D341Med (cell line): ENCODE data around the gene AKAP3.
A peak's percentile ranks its signal among the peaks of the same experiment; 100 is the strongest.

Experiments used
- DNase-seq: peaks from one replicate; pipeline ENCODE4 v3.0.0; 2012; ENCODE audit warnings: low spot score

The AKAP3 gene

DNA sequence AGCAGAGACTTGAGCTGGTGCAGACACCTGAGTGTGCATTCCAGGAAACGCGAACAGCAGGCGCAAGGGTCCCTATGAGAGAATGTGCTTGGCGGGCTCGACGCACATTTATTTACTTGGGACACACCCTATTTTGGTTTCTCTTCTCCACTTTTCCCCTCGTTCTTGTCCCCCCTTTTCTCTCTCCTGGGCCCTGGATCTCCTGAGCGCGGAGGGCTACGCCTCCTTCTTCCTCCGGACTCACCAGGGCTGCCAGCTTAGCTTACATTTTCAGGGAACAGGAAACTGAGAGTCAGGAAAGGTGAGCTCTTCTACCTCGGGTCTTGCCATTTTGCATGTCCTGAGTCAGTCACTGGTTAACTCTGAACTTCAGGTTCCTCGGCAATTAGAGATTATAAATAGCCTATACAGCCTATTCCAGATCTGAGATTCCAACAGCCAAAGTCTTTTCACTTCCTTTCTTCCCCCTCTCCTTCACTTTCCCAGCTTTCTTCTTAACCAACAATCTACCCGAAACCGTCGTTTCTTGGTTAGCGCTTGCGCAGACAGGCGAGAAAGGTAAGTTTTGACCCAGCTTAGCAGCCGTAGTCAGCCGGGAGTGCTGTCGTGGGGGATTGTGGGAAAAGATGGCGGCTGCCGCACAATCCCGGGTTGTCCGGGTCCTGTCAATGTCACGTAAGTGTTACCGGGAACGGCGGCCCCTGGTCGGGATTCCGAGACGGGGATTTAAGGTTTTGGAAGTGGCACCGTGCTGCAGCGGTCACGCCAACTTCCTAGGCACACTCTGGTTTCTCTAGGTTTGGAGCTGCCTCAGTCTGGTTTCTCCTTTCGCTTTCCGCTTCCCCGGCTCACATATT is at the start of gene AKAP3, which contains the start of gene NDUFA9:
Gene AKAP3, minus strand, starts transcription at position 551 of the 857 bp plus-strand sequence. CDS start 10,855 bp downstream, outside the sequence.
Gene NDUFA9, plus strand, starts transcription at position 614 of the 857 bp plus-strand sequence. Its CDS starts 13 bp downstream, at position 627.
- peak; percentile 90 for DNase-seq

DNA sequence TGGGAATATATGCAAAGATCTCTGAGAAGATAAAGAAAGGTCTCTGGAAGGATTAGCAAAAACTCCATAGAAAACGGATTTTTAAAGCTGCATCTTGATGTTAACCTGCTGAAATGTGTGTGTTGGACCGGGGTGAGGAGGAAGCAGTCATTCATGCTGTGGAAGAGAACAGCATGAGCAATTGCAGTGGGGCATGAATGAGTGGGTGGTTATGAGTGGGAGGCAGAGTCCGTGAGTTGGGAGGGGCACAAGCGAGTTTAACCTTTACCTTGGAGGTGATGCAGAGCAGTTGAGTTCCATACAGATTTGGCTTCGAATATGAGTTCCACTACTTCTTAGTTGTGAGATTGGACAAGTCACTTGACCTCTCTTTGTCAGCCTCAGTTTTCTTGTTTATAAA is 41.9 kb upstream of the AKAP3 start:
- DNase-seq, result no peak

- DNase-seq, result no peak
These were observed 36.5 kb upstream of the AKAP3 start for GRCh38 chr12:4685317-4685716.

DNA sequence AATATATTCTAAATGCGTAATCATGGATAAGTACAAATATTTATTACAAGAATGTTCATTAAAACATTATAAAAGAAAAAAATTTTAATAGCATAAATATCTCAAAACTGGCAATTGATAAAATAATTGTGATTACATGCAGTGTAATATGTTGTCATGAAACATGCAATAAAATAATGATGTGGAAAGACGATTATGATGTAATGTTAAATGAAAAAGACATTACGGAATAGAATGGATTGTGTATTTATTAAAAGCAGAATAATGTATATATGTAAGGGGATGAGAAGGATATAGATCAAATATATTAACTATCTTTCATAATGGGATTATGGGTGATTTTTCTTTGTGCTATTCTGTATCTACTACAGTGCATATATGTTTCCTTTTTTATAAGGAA is 32.9 kb upstream of the AKAP3 start:
- no peak for DNase-seq

DNA sequence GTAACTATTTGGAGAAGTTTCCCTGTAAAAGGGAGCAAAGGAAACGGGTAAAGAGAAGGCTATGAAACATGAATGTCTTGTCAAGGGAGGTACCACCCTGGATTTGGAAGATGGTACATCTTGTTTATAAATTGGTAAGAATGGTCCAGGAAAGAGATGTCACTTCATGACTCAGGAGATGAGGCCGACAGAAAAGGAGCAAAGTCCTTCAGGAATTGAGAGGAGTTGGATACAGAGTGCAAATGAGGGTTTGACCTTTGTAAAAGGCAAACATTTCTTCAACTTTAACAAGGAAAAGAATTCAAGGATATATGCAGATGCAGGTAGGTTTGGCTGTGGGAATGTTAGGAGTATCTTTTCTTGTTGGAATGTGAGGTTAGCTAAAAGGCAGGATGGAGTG is 30.9 kb upstream of the AKAP3 start:
- no peak for DNase-seq

- DNase-seq, result no peak
These were observed 16.4 kb upstream of the AKAP3 start for GRCh38 chr12:4665236-4665635.

- DNase-seq, result no peak
These were observed 15.2 kb upstream of the AKAP3 start for GRCh38 chr12:4663971-4664505.

DNA sequence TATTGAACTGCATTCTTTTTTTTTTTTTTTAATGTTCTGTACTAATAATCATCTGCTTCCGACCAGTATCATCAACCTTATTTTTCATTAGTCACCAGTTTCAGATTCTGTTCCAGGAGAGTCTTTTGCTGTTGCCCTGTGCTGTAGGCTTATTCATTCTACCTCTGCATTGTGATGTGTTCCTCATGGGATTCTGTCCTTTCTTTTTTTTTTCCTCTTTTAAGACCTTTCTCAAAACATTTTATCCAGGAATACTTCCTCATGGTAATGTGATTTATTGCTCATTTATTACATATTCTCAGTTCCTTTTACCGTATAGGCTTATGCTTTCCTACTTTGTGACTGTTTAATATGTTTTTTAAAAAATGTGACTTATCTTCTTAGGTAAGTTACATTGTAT is 4.8 kb upstream of the AKAP3 start:
- no peak for DNase-seq

- DNase-seq, result no peak
These were observed 4.4 kb upstream of the AKAP3 start for GRCh38 chr12:4653257-4653656.

DNA sequence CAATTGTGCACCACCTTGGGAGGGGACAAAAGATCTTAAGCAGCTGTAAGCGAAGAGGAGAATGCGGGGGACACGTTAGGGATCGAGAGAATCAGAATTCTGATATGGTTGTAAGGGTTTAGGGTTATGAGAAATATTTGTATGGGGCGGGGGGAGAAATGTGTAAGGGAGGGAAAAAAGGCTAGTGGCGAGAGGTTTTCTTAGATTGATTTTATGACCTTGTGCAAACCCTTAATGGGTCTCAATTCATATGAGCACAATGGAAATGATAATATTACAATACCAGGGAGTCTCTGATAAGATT is 459 bp upstream of the AKAP3 start:
- DNase-seq, result no peak

DNA sequence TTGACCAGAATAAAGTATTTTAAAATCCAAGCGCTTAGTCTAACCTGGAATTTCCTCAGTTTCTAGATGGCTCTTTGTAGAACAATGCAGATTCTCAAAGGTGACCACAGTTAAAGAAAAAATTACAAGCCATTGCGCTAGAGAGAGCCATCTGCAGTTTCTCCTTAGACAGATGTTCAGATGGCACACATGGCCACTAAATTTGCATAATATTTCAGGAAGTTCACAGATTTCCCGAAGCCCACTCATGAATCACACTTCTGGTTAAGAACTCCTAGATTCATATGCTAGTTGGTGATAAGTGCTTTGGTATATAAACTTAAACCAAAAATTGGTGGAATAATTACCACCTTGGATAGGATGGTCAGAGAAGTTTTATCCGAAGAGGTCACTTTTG is 749 bp downstream of the AKAP3 start:
- DNase-seq, result no peak

DNA sequence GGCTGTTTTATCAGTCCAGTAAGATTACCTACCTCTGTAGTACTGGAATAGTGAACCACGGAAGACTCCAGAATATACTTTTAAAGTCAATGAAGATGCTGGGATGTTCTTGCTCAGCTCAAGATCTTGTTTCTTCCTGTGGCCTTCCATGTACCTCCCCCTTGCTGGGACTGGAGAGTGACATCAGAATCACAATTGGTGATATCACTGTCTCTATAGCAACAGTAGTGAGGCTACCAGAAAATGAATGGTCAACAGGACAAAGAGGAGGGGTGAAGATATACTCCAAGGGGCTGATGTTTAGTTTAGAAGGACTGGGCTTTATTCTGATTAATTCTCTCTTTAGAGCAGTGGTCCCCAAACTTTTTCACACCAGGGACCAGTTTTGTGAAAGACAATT is 3.8 kb downstream of the AKAP3 start:
- DNase-seq, result no peak

DNA sequence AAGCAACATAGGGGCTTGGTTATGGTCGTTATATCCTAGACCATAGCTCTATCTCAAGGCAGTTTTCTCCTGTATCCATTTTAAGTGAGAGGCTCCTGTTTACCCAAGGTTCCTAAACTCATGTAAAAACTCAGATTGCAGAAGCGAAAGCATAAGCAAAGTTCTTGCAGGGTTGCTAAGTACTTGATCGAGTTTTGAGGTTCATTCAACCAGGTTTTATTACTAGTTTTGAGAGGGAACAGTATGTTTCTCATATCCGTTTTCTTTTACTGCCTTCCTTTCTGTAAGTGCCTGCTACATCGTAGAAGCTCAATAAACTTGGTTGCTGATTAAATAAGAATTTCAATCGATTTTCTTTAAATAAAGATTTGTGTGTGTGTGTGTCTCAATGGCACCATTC is 5.1 kb downstream of the AKAP3 start:
- no peak for DNase-seq

DNA sequence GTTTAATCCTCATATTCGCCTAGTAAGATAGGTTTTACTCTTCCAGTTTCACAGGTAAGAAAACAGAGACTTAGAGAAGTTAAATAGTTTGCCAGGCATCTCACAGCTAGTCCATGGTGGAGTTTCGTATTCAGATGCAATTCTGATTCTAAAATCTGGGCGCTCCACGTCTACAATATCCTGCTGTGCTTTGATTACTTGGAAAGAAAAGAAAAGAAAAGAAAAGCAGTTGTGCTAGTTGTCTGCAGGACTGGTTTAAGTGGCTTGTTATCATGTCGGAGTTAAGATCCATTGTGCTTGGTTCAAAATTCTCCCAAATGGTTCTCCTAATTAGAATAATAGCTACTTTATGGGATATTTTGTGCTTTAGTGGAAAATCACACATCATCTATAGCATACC is 18.6 kb downstream of the AKAP3 start:
- DNase-seq, result no peak

GRCh38 chr12:4628406-4628805 is 20.4 kb downstream of the AKAP3 start:
- DNase-seq, result no peak

DNA sequence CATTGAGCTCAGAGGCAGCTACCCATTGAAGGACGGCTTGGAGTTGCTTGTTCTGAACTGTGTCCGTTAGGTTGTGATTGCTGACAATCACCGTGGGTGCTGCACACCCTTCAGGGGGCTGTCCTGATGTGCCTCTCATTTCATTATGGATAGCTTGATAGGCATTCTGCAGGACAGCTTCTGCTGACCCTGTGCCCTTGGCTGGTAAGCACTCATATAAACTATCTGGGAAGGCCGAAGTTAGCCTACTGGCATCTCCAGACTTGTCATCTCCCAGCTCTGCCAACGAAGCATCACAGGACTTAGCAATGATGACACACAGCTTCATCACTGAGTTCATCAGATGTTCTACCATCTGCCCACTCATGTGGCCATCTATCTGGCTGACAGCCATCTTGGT is 22.3 kb downstream of the AKAP3 start:
- DNase-seq, result no peak

GRCh38 chr12:4621511-4621910 is 27.3 kb downstream of the AKAP3 start:
- DNase-seq, result no peak

DNA sequence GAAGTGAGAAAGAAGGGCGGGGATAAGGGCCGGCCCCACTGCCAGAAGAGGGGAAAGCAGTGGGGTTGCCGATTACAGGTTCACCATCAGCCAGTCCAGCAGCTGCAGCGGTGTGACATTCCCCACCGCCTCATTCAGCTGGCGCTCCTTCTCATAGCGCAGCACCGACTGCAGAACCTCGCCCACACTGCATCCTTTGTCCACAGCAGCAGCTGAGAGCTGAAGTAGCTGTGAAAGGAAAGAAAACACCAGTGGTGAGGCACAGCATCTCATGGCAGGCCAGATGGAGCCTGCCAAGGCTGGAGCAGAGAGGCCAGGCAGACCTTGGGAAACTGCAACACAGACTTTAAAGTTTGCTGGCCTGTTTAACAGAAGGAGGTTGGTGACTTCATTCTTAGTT is 33.2 kb downstream of the AKAP3 start:
- DNase-seq, result no peak

DNA sequence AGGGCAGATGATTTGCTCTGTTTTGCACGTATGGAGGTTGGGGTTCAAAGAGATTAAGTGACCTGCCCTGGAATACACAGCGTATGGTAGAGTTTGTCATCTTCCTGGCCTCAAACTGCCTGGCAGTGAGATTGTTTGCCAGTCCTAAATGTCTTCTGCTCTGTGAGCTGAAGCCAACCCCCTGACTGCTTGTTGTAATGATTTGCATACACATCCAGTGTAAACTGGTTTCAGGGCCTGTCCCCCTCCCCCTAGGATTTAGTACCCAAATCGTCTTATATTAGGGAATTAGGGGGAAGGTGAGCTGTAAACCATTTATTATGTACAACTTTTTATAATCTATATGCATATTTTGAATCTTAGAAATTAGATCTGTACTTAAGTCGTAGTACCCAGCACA is 38.4 kb downstream of the AKAP3 start:
- peak; percentile 81 for DNase-seq

GRCh38 chr12:4609071-4609470 is 39.8 kb downstream of the AKAP3 start:
- DNase-seq, result no peak

DNA sequence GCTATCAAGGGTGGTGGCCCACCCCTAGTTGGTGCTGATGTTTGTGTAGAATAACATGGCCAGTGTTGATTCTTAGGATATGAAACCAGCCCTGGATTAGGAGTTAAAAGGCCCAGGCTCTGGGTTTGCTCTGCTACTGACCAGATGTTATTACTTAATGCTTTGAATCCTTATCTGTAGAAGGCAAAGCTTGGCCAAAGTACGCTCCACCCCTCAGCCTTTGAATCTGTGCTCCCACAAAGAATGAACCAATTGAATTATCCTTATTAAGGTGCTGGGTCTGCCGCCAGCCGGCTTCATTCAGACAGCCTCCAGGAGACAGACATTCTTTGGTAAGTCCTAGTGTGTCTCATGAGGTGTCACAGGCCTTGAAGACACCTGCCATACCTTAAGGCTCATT is 41.8 kb downstream of the AKAP3 start:
- DNase-seq, result no peak

DNA sequence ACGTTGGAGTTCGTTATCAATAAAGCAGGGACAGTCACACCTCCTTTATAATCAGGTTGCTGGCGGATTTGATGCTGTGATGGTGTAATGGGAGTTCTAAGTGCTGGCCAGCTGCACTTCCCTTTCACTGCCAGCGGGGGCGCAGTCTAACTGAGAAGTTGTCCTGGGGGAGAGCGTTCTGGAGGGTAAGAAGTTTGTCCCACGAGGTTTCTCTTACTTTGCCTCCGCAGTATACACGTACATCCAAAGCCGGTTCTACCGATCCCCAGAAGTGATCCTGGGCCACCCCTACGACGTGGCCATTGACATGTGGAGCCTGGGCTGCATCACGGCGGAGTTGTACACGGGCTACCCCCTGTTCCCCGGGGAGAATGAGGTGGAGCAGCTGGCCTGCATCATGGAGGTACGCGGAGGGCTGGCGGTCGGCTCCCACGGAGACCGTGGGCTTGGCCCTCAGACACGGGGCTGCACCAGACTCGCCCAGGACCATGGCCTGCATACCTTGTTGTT is 44.1 kb downstream of the AKAP3 start:
- peak; percentile 86 for DNase-seq

DNA sequence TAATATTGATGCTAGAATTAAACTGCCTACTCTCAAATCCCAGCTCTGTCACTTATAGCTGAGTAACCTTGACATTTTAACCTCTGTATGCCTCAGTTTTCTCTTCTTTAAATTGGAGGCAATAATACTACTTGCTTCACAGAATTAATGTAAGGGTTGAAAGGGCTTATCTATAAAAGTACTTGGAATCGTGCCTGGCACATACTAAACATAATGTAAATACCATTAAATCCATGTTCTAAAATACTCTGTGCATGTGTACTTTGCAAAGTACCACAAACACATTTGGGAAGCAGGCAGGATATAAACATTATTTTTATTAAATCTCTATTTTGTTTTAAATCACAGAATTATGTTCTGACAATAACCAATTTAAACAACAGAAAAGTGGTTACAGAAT is 44.9 kb downstream of the AKAP3 start:
- no peak for DNase-seq

GRCh38 chr12:4603421-4603820 is 45.4 kb downstream of the AKAP3 start:
- DNase-seq, result no peak
